PFSK-1 (cell line): Measurements from ENCODE around the gene ZDHHC14.

Experiments used
- FOXP2 ChIP-seq: optimal IDR thresholded peaks from 2 replicates; pipeline ENCODE3; 2011; ENCODE audit warnings: borderline replicate concordance, control low read depth, inconsistent platforms; ENCODE audit not compliant: insufficient read depth; ENCODE audit errors: extremely low read length, extremely low read depth
- POLR2AphosphoS5 ChIP-seq: IDR thresholded peaks from 2 replicates; pipeline ENCODE4 v1.6.1; 2012; ENCODE audit warnings: low read depth, mild to moderate bottlenecking, control low read depth, low read length, moderate library complexity
- SIN3A ChIP-seq: IDR thresholded peaks from 2 replicates; pipeline ENCODE4 v1.6.1; 2012; ENCODE audit warnings: mild to moderate bottlenecking, low read length, moderate library complexity, borderline replicate concordance; ENCODE audit not compliant: insufficient read depth
- TAF1 ChIP-seq: IDR thresholded peaks from 2 replicates; pipeline ENCODE4 v1.6.1; 2012; ENCODE audit warnings: low read length, control low read depth, borderline replicate concordance; ENCODE audit not compliant: insufficient read depth
- TF ChIP-seq, protein P1 (sequence below), 2 experiments: IDR thresholded peaks; 2 replicates each; pipeline versions ENCODE4 v1.6.1 to v1.8.0; 2011 to 2012; ENCODE audit warnings: low read depth in 2 of 2, low read length in 2 of 2, control low read depth in 1 of 2, inconsistent platforms in 1 of 2, mild to moderate bottlenecking in 1 of 2, moderate library complexity in 1 of 2; ENCODE audit not compliant: insufficient read depth in 1 of 2

The ZDHHC14 gene

DNA sequence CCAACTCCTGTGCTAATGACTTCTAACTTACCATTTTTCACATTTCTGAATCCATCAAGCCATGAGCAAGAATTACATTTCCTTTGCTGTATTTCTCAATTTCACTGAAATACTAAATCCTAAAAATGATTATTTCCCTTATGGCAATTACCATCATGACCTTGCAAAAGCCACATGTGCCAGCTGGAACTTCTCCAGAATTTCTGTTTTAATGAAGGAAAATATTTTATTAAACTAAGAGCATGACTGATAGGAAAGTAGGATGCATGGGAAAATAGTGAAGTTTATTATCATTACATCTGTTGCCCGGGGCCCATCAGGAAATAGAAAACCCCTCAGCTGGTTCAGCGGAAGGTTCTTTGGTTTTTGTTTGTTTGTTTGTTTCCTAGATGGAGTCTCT is 43.2 kb upstream of the ZDHHC14 start:
- TF ChIP-seq, protein P1, sequence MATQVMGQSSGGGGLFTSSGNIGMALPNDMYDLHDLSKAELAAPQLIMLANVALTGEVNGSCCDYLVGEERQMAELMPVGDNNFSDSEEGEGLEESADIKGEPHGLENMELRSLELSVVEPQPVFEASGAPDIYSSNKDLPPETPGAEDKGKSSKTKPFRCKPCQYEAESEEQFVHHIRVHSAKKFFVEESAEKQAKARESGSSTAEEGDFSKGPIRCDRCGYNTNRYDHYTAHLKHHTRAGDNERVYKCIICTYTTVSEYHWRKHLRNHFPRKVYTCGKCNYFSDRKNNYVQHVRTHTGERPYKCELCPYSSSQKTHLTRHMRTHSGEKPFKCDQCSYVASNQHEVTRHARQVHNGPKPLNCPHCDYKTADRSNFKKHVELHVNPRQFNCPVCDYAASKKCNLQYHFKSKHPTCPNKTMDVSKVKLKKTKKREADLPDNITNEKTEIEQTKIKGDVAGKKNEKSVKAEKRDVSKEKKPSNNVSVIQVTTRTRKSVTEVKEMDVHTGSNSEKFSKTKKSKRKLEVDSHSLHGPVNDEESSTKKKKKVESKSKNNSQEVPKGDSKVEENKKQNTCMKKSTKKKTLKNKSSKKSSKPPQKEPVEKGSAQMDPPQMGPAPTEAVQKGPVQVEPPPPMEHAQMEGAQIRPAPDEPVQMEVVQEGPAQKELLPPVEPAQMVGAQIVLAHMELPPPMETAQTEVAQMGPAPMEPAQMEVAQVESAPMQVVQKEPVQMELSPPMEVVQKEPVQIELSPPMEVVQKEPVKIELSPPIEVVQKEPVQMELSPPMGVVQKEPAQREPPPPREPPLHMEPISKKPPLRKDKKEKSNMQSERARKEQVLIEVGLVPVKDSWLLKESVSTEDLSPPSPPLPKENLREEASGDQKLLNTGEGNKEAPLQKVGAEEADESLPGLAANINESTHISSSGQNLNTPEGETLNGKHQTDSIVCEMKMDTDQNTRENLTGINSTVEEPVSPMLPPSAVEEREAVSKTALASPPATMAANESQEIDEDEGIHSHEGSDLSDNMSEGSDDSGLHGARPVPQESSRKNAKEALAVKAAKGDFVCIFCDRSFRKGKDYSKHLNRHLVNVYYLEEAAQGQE (IDR thresholded peaks at IDR 0.05; ENCODE audit: insufficient read depth in 1 of 2, low read depth in 2 of 2, low read length in 2 of 2): no peak
- TF ChIP-seq FOXP2 (no peak), POLR2AphosphoS5 (no peak), TAF1 (no peak)

DNA sequence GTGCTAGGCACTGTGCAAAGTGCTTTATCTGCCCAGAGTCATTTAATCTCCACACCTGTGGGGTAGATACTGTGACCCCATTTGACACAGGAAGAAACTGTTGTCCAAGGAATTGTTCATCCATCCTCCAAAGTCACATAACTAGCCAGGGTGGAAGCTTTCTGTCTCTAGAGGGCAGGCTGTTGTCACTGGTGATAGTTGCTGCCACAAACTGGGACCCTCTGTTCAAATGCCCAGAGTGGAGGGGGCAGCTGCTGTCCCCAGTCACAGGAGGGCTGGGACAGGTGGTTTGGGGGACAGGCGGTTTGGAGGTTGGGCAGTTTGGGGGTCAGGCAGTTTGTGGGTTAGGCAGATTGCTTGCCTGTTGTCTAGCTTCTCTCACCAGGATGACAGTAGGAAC is 41.6 kb upstream of the ZDHHC14 start:
- TF ChIP-seq TAF1: no peak
- TF ChIP-seq SIN3A: no peak
- TF ChIP-seq POLR2AphosphoS5: no peak
- no peak for TF ChIP-seq FOXP2
- TF ChIP-seq, protein P1 (IDR thresholded peaks at IDR 0.05; ENCODE audit: insufficient read depth in 1 of 2, low read depth in 2 of 2, low read length in 2 of 2): no peak

DNA sequence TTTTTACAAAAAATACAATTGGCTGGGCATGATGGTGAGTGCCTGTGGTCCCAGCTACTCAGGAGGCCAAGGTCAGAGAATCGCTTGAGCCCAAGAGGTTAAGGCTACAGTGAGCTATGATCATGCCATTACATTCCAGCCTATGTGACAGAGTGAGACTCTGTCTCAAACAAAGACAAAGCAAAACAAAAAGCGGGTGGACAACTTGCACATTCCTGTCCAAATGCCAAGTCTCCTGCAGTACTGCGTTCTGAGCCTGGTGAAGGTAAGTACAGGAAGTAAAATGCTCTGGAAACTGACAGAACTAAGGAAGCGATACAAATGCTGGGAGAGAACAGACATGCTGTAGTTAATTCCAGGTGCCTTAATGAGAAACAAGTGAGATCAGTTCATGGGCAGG is 37.3 kb upstream of the ZDHHC14 start:
- TF ChIP-seq, protein P1 (IDR thresholded peaks at IDR 0.05; ENCODE audit: insufficient read depth in 1 of 2, low read depth in 2 of 2, low read length in 2 of 2): no peak
- no peak for TF ChIP-seq TAF1
- TF ChIP-seq POLR2AphosphoS5: no peak
- TF ChIP-seq FOXP2: no peak
- no peak for TF ChIP-seq SIN3A

DNA sequence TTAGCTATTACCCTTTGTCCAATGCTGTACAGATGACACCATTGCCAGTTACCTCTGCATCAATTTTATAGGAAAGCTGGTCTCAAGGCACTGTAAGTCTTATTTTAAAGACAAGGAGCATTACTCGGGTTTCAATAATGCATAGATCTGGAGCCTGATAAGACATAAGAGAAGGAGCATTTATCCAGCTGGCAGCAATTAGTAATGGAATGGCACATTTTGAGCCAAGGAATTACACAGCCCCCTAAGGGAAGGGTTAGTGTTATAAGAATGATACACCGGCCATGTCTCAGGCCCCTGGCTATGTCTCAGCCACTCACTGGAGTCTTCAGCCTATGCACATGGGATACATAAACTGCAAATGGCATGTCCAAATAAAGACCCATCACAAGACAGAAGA is 34.6 kb upstream of the ZDHHC14 start:
- TF ChIP-seq FOXP2: no peak
- TF ChIP-seq TAF1: no peak
- TF ChIP-seq SIN3A: no peak
- TF ChIP-seq, protein P1 (IDR thresholded peaks at IDR 0.05; ENCODE audit: insufficient read depth in 1 of 2, low read depth in 2 of 2, low read length in 2 of 2): no peak
- no peak for TF ChIP-seq POLR2AphosphoS5

DNA sequence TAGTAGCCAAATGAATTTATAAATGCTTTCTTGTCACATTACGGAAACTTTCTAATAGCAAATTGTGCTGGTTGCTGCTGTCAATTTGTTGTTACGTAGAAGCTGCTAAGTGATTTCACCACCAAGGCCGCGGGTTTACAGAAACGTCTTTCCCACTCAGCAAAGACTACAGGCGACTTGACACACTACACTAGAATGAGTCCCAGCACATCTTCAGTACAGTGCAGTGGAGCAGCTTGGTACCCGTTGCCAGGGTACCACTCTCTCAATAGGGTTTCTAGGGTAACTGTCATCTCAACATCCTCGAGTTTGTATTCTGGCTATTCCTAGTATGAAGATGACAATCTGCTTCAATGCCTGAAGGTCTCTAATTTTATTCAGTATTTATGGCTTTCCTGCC is 22.7 kb upstream of the ZDHHC14 start:
- TF ChIP-seq POLR2AphosphoS5 (no peak), SIN3A (no peak), FOXP2 (no peak), TAF1 (no peak)
- TF ChIP-seq, protein P1 (IDR thresholded peaks at IDR 0.05; ENCODE audit: insufficient read depth in 1 of 2, low read depth in 2 of 2, low read length in 2 of 2): no peak
